Measurements from ENCODE around the gene MAD2L1BP.

DNA sequence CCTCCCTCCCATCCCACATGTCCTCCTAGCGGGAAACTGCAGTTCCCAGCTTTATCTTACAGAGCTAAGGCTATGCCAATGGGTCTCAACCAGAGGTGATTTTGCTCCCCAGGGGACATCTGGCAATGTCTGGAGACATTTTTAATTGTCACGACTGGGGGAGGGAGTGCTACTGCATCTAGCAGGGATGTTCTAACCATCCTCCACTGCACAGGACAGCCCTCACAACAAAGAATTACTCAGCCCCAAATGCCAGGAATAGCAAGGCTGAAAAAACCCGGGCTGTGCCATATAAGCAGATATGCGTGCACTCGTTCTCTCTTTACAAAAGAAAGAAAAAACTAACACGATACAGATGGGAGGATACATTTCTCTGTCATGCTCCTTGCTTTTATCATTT, 43.4 kb downstream of the MAD2L1BP start:
- TF ChIP-seq, protein P1, sequence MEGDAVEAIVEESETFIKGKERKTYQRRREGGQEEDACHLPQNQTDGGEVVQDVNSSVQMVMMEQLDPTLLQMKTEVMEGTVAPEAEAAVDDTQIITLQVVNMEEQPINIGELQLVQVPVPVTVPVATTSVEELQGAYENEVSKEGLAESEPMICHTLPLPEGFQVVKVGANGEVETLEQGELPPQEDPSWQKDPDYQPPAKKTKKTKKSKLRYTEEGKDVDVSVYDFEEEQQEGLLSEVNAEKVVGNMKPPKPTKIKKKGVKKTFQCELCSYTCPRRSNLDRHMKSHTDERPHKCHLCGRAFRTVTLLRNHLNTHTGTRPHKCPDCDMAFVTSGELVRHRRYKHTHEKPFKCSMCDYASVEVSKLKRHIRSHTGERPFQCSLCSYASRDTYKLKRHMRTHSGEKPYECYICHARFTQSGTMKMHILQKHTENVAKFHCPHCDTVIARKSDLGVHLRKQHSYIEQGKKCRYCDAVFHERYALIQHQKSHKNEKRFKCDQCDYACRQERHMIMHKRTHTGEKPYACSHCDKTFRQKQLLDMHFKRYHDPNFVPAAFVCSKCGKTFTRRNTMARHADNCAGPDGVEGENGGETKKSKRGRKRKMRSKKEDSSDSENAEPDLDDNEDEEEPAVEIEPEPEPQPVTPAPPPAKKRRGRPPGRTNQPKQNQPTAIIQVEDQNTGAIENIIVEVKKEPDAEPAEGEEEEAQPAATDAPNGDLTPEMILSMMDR (IDR thresholded peaks at IDR 0.05) = no peak
- TF ChIP-seq FOXJ3 (CRISPR knock-in tag; IDR thresholded peaks at IDR 0.05; ENCODE audit: borderline replicate concordance) (no peak), TCF7 (CRISPR knock-in tag; IDR thresholded peaks at IDR 0.05; ENCODE audit: low read depth) (no peak)
- TF ChIP-seq, protein P2, sequence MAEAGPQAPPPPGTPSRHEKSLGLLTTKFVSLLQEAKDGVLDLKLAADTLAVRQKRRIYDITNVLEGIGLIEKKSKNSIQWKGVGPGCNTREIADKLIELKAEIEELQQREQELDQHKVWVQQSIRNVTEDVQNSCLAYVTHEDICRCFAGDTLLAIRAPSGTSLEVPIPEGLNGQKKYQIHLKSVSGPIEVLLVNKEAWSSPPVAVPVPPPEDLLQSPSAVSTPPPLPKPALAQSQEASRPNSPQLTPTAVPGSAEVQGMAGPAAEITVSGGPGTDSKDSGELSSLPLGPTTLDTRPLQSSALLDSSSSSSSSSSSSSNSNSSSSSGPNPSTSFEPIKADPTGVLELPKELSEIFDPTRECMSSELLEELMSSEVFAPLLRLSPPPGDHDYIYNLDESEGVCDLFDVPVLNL (CRISPR knock-in tag; IDR thresholded peaks at IDR 0.05; ENCODE audit: borderline replicate concordance, low read depth) = no peak

Data from WTC11 (cell line).